Stimulated activated CD8-positive, alpha-beta memory T cell treated with anti-CD3 and anti-CD28 coated beads, Interleukin-7, amount 100 ng/mL, for 4 hours (primary cell): ENCODE results near the gene SEPTIN8.

ENCODE experiments used
- DNase-seq, 2 donors: peaks; one replicate each; pipeline ENCODE4 v3.0.0-alpha.2; 2020; ENCODE audit warnings: low read depth in 2 of 2

The SEPTIN8 gene, protein sequence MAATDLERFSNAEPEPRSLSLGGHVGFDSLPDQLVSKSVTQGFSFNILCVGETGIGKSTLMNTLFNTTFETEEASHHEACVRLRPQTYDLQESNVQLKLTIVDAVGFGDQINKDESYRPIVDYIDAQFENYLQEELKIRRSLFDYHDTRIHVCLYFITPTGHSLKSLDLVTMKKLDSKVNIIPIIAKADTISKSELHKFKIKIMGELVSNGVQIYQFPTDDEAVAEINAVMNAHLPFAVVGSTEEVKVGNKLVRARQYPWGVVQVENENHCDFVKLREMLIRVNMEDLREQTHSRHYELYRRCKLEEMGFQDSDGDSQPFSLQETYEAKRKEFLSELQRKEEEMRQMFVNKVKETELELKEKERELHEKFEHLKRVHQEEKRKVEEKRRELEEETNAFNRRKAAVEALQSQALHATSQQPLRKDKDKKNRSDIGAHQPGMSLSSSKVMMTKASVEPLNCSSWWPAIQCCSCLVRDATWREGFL

DNA sequence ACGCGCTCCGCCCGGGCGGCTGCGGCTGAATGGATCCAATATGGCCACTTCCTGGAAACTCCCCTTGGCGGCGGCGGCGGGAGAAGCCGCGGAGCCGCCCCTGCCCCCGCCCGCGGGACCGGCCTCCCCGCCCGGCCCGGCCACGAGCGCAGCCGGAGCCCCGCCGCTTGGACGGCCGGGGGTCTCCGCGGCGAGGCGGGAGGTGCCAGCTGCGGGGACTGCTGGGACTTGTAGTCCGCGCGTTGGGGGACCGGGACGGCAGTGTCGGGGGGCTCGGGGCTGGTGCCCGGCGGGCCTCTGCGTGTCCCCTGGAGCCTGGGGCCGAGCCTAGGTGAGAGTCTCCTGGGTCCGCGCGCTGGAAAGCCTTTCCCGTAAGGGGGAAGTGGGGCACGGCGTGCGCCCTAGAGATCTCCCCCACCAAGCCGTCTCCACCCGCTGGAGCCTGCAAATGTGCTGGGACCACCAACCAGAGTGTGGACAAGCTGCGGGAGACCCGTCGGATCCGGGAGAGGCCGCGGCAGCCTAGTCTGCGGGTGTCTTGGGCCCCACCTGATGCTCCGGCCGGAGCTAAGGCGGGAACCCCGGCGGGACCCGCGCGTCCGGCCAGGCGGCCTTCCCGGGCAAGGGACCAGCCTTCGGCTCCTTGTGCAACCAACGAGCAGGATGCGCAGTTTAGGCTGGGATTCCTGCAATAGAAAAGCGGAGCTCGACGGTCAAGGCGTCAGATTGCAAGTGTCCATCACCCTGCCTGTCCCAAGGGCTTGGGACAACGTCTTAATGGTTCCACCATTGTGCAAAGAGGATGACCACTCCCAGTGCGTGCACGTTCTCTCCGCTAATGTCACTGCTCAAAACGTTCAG lies at the start of gene SEPTIN8:
Gene SEPTIN8 (minus strand): TSS at position 31 of the 861 bp plus-strand sequence. CDS start 102 bp downstream, outside the sequence.
- peak in 1 of 2 donors; percentile 21 for DNase-seq

DNA sequence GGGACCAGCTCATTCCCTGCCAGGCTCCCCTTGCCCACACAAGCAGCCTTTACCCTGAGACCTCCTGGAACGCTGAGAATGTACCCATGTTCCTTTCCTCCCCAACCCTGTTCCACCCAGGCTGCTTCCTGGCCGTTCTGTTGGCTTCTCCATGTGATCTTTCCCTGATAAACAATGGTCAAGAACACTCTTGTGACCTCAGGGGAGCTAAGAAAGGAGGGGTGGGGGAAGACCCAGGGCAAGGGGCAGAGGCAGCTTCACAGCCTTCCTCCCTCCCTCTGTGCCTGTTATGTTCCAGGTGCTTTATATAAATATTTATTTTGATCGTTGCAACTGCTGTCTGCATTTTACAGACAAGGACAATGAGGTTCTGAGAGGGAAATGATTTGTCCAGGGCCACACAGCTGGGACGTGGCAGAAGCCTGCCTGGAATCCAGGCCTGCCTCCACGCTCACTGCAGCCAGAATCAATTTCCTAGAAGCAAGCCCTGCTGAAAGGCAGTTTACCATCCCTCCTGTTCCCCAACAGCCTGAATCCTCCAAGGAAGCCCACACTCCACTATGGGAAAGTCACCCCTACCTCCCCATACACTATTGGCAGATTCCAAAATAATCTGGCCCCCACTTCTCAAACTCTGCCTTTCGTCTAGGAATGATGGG lies 49.5 kb upstream of the SEPTIN8 start:
- no peak for DNase-seq

DNA sequence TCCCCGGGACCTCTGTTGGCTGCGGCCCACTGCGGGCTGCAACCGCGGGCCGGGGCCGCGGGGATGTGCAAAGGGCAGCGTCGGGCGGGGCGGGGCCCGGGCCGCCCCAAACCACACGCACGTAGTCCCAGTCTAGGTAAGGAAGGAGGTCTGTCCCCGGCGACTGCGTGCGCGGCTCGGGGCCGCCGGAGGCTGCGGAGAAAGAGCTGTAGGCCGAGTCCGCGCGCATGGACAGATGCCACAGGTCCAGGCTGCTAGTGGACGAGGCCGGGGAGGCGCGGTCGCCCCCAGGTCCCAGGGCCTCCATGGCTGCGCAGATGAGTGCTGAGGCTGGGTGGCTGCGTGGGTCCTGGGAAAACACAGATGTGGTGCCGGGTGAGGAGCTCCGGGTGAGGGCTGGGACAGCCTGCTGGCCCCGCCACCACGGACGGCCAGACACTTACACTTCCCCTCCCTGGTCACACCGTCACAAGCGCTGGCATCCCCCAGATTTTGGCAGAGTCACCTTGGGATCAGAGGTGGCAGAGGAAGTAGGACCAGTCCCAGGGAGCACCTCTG lies 48.9 kb upstream of the SEPTIN8 start:
- no peak for DNase-seq

DNA sequence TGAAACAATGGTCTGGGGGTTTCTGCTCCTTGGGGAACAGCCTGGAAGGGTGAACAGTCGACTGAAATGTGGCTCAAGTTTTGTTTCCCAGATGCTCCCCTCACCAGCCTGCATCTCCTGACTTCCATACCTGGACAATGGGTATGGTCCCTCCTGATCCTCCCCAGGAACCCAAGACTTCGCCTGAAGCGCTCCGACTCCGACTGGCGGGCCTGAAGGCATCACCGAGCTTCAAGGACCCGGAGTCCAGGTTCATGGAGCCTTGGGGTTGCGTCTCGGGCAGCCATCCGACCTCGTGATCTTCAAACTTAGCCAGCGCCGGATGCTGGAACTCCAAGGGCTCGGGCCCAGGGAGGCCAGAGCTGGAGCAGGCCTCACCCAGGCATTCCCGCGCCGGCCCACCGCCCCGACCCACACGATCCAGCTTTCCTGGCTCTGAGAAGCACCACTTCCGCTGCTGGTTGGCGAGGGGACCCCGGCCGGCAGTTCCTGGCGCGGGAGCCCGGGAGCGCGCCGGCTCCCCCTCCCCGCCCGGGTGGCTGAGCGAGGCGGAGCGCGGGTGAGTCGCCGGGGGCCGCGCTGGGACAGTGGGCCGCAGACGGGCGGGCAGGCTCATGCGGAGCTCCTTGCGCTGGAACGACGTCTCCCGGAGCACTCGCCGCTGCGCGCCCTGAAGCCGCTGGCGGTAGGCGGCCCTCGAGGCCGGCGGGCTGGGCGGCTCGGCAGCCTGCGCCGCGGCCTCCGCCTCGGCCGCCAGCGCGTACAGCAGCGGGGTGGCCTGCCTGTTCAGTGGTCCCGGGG lies 48.2 kb upstream of the SEPTIN8 start:
- no peak for DNase-seq

DNA sequence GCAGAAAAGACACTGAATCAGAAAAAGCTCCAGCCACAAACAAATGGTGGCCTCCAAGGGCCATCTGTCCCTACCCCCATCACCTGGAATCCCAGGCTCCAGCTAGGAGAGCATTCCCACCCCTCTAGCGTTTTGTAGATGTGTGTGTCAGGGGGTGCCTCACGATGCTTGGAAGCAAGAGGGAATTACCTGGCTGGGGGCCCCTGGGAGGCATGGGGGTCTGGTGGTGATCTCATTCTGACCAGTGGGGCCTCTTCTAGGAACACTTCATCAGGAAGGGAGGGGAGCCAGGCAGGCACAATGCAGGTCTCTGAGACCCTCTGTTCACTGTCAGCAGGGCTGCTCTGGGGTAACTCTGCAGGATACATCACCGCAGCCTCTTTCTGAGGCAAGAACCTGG lies 47.4 kb upstream of the SEPTIN8 start:
- no peak for DNase-seq

DNA sequence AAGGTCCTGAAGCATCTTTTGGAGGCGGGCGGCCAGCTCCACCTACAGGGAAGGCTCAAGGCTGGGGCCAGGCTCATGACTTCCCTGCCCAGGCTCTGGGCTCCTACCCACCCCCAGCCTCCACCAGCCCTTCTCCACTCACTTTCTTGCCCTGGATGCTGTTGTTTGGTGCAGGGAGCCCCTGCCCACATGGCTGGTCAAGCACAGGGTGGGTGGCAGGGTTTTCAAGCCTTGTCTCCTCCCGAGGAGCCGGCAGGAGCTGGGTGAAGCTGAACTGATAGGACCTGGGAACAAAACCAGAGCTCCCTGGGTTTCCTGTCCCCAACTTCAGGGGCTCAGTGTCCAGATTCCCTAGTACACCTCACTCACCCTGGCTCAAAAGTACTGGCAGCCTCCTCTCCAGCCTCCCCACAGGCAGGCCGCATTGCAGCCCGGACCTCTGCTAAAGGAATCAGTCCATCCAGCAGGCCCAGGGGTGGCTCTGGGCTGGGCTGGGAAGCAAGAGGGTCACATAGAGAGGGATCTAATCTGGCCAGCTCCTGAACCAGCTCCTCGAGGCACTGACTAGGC lies 46.5 kb upstream of the SEPTIN8 start:
- DNase-seq: no peak

DNA sequence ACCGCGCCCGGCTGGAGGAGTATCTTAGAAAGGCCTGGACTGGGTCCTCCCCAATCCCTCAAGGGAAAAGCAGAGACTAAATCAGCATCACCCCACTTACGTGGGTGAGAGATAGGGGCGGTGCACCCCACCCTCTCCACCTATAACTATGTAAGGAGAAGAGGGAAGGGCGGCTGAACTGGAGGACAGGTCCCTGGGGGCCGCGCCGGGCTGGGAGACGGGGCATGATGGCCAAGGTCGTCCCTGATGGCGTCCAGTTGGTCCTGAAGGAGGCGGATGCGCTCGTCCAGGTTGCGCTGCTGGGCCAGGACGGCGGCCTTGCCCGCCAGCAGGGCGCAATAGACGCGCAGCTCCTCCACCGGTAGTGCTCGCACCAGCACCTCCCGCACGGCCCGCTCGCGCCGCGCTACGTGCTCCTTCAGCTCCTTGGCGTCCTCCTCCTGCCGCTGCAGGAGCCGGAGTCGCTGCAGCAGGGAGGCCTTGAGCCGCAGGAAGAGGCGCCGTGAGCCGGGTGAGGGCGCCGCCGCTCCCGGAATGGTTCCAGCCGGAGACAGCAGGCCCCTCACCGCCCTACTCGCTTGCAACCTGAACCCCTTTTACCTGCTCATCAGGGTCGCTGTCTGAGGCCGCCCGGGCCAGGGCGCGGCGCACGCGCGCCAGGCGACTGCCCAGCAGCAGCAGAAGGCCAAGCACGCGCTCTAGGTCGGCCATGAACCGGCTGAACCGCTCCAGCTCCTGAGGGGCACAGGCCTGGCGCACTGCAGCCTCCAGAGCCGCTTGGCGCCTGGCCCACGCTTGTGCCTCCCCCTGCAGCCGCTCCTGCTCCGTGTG lies 45.8 kb upstream of the SEPTIN8 start:
- DNase-seq: no peak

DNA sequence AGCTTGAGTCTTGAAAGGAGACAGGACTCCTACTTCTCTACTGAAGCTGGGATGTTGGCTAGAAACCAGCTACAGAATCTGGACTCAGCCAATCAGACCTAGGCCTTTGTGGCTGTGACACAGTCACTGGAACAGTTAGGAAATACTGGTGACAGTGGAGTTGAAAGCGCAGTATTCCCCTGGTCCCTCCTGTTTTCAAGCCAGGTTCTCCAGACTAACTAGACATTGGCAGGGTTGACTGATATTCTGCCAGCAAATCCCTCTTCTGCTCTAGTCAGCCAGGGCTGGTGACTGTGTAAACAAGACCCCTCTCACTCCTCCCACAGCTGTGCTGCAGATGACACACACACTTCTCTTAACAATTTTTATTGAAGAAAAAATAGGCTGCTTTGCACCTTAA lies 44.8 kb upstream of the SEPTIN8 start:
- no peak for DNase-seq

DNA sequence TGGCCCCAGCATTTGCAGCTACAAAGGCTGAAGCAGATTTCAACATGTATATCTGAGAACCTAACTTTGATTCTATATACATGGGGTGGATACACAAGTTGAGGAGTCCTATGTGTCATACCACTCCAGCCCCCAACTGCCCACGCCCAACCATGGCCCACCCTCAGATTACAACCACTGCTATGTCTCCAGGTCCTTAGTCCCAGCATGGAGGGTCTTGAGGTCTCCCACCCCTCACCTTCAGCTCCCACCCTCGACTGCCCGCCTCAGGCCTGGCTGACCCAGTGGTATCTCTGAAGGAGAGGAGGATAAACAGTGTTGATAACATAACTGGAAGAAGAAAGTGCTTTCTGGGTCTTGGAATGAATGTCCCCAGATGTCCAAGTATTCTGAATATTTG lies 44.3 kb upstream of the SEPTIN8 start:
- DNase-seq: no peak

DNA sequence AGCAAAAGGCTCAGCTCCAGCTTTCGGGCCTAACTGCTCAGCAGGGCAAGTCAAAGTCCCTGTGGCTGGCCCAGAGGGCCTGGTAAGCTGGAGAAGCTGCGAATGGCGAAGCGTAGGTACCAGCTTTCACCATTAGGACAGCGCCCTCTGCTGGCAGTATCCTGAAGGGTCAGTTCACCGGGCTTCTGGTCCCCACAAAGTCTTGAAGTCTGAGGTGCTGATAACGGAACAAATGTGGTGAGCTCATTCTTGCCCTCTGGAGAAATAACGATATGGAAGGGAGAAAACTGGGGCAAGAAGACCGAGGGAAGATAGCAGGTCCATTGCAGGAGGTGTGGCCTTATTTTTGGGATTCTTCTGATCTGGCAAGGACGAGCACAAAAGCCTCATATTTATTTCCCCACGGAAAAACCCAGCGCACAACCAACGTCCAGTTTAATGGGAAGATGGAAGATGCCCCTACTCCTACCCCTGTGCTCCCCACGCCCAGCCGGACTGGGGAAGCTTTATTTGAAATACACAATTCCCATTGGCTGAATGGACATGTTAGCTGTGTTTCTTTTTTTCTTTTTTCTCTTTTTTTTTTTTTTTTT lies 43.2 kb upstream of the SEPTIN8 start:
- DNase-seq: peak; percentile 69 to 78

DNA sequence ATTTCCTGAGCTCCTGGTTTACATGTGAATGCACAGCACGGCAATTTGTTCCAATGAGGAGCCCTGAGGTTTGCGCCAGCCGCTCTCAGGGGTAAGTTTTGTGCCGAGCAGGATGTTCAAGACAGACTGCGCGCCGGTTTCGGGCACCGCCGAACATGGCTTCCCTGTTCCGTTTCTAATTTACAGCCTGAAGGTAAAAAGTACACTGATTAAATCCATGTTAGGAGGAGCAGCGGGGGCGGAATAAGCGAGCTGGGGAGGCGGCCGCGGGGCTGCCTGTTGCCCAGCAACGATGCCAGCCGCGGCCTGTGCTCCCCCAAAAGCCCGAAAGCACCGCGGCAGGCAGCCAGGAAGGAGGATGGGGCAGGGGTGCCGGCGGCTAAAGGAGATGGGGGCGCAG lies 42.4 kb upstream of the SEPTIN8 start:
- DNase-seq: no peak

DNA sequence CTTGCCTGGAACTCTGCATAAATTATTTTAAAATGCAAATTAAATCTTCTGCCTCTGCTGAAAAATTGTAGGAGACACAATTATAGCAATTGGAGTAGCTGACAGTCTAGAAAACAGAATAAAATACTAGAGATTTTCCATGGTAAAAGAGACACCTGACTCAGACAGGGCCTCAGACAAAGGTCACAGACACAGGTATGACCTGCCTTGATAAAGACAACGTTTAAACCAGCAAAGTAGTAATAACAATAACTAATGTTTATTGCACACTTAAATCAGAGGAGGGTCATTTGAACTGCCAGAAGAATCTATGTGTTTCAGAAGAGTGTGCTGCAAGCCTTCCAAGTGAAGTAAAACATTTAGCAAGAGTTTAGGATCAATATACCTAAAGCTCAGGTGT lies 40.0 kb upstream of the SEPTIN8 start:
- DNase-seq: no peak

DNA sequence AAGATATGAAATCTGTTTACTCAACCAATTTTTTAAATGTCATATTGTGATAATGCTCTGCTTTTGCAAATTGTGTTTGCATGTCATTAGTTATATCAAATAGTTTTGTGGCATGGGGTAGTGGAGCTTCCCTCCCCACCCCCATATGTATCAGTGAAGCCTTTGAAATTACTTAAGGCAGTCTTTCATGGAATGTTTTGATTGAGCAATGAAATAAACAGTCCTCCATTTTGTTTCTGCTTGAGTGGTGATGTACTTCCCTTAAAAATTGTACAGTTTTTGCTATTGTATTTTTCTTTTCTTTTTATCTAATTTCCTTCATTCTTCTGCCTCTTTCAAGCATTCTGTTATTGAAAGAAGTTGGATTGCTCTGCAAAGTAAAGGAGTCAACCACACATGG lies 39.5 kb upstream of the SEPTIN8 start:
- no peak for DNase-seq

DNA sequence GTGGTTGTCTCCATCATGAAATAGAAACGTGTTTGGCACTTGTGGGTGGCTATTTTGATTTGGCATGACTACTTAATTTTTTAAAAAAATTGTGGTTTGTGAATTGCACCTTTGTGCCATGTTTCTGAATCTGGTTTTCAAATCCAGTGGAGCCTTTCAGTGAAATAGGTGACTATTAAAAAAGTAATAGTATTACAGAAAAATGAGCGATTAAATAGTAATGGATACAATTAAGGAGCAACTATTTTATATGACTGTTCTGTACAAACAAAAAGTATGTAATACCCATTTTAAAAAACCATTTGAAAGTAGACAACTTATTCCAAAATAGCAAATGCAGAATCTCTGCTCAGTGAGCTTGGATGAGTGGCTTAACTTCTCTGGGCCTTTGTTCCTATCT lies 39.0 kb upstream of the SEPTIN8 start:
- DNase-seq: no peak

DNA sequence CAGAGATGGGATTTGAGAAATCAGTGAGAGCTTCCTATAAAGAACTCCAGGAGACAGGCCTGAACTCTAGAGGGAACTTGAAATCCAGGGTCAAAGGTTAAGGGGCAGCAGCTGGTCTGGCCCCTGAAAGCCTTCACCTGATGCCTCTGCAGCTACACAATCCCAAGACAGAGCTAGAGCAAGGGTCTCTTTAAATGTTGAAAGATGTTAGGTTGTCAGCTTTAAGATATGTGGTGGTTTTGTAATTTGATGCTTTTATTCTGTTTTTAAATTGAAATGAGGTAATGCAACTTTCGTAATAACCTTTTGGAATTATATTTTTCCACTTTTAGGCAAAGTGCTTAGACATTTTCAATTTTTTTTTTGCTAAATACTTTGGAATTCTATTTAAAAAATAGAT lies 38.4 kb upstream of the SEPTIN8 start:
- no peak for DNase-seq

DNA sequence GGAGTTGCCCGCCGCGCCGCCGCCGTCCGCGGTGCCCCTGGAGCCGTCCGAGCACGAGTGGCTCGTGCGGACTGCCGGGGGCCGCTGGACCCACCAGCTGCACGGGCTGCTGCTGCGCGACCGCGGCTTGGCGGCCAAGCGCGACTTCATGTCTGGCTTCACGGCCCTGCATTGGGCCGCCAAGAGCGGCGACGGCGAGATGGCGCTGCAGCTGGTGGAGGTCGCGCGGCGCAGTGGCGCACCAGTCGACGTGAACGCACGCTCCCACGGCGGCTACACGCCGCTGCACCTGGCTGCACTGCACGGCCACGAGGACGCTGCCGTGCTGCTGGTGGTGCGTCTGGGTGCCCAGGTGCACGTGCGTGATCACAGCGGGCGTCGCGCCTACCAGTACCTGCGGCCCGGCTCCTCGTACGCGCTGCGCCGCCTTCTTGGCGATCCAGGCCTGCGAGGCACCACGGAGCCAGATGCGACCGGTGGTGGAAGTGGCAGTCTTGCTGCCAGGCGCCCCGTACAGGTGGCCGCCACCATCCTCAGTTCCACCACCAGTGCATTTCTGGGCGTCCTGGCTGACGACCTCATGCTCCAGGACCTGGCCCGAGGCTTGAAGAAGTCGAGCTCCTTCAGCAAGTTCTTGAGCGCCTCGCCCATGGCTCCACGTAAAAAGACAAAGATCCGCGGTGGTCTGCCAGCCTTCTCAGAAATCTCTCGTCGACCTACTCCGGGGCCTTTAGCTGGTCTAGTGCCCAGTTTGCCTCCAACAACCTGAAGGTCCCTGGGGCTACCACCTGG lies 37.7 kb upstream of the SEPTIN8 start:
- no peak for DNase-seq

DNA sequence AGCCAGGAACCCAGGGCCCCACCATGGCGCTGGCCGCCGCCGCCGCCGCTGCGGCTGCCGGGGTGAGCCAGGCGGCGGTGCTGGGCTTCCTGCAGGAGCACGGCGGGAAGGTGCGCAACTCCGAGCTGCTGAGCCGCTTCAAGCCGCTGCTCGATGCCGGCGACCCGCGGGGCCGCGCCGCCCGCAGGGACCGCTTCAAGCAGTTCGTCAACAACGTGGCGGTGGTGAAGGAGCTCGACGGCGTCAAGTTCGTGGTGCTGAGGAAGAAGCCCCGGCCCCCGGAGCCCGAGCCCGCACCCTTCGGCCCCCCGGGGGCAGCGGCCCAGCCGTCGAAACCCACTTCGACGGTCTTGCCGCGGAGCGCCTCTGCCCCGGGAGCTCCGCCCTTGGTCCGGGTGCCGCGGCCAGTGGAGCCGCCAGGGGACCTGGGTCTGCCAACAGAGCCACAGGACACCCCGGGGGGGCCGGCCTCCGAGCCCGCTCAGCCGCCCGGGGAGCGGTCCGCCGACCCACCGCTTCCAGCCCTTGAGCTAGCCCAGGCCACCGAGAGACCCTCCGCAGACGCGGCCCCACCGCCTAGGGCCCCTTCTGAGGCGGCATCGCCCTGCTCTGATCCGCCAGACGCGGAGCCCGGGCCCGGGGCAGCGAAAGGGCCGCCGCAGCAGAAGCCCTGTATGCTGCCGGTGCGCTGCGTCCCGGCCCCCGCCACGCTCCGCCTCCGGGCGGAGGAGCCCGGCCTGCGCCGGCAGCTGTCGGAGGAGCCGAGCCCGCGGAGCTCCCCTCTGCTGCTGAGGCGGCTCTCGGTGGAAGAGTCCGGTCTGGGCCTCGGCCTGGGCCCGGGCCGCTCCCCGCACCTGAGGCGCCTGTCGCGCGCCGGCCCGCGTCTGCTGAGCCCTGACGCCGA lies 36.8 kb upstream of the SEPTIN8 start:
- no peak for DNase-seq
